ENCODE data around the gene PARD3.

PARD3 gene

DNA sequence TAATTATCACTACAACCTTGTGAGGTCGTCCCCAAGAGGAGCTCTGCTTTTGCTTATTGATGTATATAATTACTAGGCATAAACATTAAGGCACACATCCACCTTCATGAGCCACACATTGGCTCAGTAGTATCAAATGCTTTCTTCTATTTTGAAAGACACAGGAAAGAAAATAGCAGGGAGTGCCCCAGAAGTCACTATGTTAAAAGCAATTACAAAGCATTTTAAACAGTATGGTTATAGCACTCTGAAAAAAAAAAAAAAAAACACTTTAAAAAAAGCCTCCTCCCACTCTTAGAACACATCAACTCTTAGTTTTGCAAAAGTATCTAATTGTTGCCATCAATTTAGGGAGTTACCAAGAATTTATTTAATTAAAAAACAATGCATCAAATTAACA lies 474.2 kb downstream of the PARD3 start:
- ChIA-PET CTCF (interaction anchor here (0.7 to 1.1 kb wide), 2 partner anchors 19 to 154 kb away, joined by 3 read pairs; no protein-coding TSS in a partner anchor), POLR2A (no interaction called here)
- no peak overlapping the region for H3K4me3 ChIP-seq (ENCODE audit: low read depth, low read length)
- DNase-seq (ENCODE audit: low read depth, low spot score) = no peak
- TF ChIP-seq, protein P1, sequence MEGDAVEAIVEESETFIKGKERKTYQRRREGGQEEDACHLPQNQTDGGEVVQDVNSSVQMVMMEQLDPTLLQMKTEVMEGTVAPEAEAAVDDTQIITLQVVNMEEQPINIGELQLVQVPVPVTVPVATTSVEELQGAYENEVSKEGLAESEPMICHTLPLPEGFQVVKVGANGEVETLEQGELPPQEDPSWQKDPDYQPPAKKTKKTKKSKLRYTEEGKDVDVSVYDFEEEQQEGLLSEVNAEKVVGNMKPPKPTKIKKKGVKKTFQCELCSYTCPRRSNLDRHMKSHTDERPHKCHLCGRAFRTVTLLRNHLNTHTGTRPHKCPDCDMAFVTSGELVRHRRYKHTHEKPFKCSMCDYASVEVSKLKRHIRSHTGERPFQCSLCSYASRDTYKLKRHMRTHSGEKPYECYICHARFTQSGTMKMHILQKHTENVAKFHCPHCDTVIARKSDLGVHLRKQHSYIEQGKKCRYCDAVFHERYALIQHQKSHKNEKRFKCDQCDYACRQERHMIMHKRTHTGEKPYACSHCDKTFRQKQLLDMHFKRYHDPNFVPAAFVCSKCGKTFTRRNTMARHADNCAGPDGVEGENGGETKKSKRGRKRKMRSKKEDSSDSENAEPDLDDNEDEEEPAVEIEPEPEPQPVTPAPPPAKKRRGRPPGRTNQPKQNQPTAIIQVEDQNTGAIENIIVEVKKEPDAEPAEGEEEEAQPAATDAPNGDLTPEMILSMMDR (IDR thresholded peaks at IDR 0.05; ENCODE audit: insufficient read depth, low read length, missing control alignments) = no peak

DNA sequence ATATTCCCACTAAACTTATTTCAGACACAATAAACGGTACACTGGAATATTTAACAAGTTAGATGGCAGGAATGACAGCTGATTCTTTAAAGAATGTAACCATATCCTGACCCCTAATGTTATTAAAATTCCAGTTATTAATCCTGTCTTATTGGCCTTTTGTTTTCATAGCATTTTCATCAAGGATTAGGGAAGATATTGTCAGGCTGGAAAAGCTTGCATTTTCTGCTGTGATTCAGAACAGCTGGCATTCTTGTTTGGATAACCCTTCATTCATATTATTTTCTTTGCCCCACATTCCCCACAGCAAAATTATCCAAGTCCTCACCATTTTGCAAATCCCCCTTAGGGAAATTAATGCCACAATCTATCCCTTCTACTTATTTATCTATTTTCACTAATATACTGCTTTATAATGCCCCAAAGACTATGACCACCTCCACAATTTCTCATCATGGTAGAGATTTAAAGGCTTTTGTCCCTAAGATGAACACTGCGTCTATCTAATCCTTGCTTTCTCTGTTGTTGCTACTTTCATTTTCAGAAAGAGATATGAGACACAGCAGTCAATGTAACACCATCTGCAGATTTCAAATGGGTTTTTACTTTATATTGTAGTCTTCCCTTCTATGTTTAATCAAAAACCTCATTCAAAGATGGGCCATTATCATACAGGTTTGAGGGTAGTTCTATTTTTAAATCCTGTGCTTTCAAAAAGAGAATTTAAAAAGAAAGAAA lies 475.1 kb downstream of the PARD3 start:
- DNase-seq (ENCODE audit: low read depth, low spot score) = no peak
- TF ChIP-seq, protein P1 (IDR thresholded peaks at IDR 0.05; ENCODE audit: insufficient read depth, low read length, missing control alignments) = no peak
- H3K4me3 ChIP-seq (ENCODE audit: low read depth, low read length) = no peak overlapping the region
- POLR2A ChIA-PET = no interaction called here
- CTCF ChIA-PET = interaction anchor here (0.7 kb wide), 1 partner anchor 153 kb away, joined by 3 read pairs; no protein-coding TSS in a partner anchor

DNA sequence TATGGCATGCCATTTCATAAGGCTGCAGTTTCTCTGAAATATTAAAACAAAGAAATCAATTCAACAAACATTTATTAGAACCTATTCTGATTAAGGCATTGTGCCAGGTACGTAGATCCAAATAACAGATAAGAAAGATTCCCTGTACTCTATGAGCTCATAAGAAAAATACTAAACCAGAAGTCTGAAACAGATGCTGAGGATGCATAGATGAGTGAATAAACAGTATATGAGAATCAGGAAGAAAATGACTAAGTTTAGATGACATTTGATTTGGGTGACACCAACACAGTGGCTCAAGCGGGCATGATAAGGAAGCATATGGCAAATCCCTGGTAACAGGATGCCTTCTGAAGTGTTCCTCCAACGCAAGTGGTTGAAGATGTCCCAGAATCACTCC lies 477.2 kb downstream of the PARD3 start:
- TF ChIP-seq, protein P1 (IDR thresholded peaks at IDR 0.05; ENCODE audit: insufficient read depth, low read length, missing control alignments) = no peak
- DNase-seq (ENCODE audit: low read depth, low spot score) = no peak
- no peak overlapping the region for H3K4me3 ChIP-seq (ENCODE audit: low read depth, low read length)
- ChIA-PET CTCF (no interaction called here), POLR2A (no interaction called here)

DNA sequence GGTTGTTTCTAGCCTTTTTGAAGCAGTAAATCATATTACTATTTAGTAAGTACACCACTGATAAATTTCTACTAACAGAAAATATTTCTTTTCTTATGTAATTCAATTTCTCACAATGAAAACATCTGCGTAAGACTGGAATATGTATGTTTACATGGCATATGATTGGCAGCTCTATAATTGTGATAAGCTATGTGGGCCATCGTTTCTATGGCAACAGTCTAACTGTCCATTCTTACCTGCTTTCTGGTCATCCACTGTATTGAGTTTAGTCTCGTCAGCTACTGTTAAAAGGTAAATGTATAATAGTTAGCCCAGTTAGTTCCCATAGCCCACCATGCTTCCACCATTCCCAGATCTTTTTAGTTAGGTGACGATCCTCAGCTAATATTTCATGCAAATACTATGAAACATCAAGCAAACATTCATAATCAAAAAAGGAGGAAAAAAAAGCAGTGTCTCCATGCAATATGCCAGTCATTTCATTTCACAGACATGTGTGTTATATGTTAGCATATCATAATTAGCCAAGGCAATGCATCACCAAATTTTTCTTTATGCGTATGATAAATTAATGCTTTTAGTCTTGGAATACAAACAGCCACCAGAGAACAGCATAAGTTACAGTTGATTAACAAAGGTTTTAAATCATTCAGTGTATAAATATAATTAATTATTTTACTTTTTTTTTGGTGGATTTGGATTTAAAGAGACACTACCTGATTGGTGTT lies 479.0 kb downstream of the PARD3 start:
- no peak overlapping the region for H3K4me3 ChIP-seq (ENCODE audit: low read depth, low read length)
- POLR2A ChIA-PET = no interaction called here
- DNase-seq (ENCODE audit: low read depth, low spot score) = no peak
- TF ChIP-seq, protein P1 (IDR thresholded peaks at IDR 0.05; ENCODE audit: insufficient read depth, low read length, missing control alignments) = no peak
- CTCF ChIA-PET = interaction anchor here (1.6 kb wide), 1 partner anchor 15 kb away, joined by 4 read pairs; no protein-coding TSS in a partner anchor

- TF ChIP-seq, protein P1 (IDR thresholded peaks at IDR 0.05; ENCODE audit: insufficient read depth, low read length, missing control alignments) = no peak
- no peak for DNase-seq (ENCODE audit: low read depth, low spot score)
- ChIA-PET POLR2A (no interaction called here), CTCF (interaction anchor here (1.6 kb wide), 1 partner anchor 13 kb away, joined by 4 read pairs; no protein-coding TSS in a partner anchor)
- no peak overlapping the region for H3K4me3 ChIP-seq (ENCODE audit: low read depth, low read length)
These were observed 480.2 kb downstream of the PARD3 start for GRCh38 chr10:34334908-34335307.

GRCh38 chr10:34333513-34333912 lies 481.6 kb downstream of the PARD3 start:
- H3K4me3 ChIP-seq (ENCODE audit: low read depth, low read length) = no peak overlapping the region
- TF ChIP-seq, protein P1 (IDR thresholded peaks at IDR 0.05; ENCODE audit: insufficient read depth, low read length, missing control alignments) = no peak
- no peak for DNase-seq (ENCODE audit: low read depth, low spot score)
- POLR2A ChIA-PET = no interaction called here
- CTCF ChIA-PET = interaction anchor here (1.2 kb wide), 1 partner anchor 9 kb away, joined by 3 read pairs; no protein-coding TSS in a partner anchor

Measured in AG04449 (cell line).